Parathyroid adenoma (tissue), 2 donors: ENCODE results near the gene ABCF2.

Experiments
- H2AFZ ChIP-seq: fragments of 300-600 bp; sonication (generic); one replicate; pipeline ENCODE4 v1.7.0; 2017; ENCODE audit warnings: antibody characterized with exemption, mild to moderate bottlenecking
- H3K27ac ChIP-seq: fragments of 300-600 bp; sonication (generic); one replicate; pipeline ENCODE4 v1.7.0; 2017
- H3K27me3 ChIP-seq: fragments of 300-600 bp; sonication (generic); one replicate; pipeline ENCODE4 v1.7.0; 2017; ENCODE audit warnings: low read length; ENCODE audit not compliant: control insufficient read depth, insufficient read depth
- H3K36me3 ChIP-seq: fragments of 300-600 bp; sonication (generic); one replicate; pipeline ENCODE4 v1.7.0; 2017; ENCODE audit warnings: low read length; ENCODE audit not compliant: control insufficient read depth, insufficient read depth
- H3K4me1 ChIP-seq: fragments of 300-600 bp; sonication (generic); one replicate; pipeline ENCODE4 v1.7.0; 2017; ENCODE audit warnings: control low read depth
- H3K4me2 ChIP-seq: fragments of 300-600 bp; sonication (generic); one replicate; pipeline ENCODE4 v1.7.0; 2017; ENCODE audit warnings: low read length
- H3K4me3 ChIP-seq: fragments of 300-600 bp; sonication (generic); one replicate; pipeline ENCODE4 v1.7.0; 2017; ENCODE audit warnings: low read depth, low read length
- H3K79me2 ChIP-seq: fragments of 300-600 bp; sonication (generic); one replicate; pipeline ENCODE4 v1.7.0; 2017; ENCODE audit warnings: control low read depth
- H3K9ac ChIP-seq: fragments of 300-600 bp; sonication (generic); one replicate; pipeline ENCODE4 v1.7.0; 2017; ENCODE audit warnings: mild to moderate bottlenecking
- H3K9me3 ChIP-seq: fragments of 300-600 bp; sonication (generic); one replicate; pipeline ENCODE4 v1.7.0; 2017; ENCODE audit warnings: low read length; ENCODE audit not compliant: control insufficient read depth
- TF ChIP-seq, protein P1 (sequence below): fragments of 300-600 bp; sonication (generic); IDR thresholded peaks from one replicate; pipeline ENCODE4 v1.7.0; 2017; ENCODE audit warnings: antibody characterized with exemption, mild to moderate bottlenecking
- donor health status: primary hyperparathyroidism.

The ABCF2 gene

DNA sequence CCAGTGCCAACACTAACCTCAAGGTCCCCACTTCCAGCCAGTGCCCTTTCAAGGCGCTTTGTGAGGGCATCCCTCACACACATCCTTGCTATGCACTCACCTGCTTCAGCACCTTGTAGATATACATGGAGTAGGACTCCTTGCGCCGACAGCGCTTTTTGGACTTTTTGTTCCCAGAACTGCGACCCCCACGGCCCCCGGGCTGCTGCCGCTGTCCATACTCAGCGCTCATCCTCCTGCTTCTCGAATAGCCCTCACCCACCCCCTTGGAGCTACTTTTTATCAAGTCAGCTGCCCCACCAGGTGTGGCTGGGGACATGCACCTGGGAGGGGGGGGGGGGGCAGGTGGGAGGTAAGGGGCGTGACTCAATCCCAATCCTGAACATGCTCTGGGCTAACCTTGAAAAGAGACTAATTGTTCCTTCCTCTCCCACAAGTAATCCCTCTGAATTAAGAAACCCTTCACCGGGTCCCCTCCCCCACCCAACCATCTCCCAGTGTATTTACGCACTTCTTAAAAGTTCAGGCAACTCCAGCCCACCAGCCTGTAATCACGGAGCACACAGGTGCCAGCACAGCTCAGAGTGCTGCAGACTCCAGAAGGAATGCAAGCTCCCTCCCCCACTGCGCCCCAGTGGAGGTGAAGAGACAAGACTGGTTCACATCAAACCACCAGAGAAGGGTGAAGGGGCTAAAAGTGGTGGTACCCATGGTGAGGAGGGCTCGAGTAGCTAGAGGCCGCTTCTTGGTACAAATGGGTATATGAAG is 16.7 kb downstream of the ABCF2 start, which contains the start of gene H2BK1:
Gene H2BK1 (minus strand): TSS at position 402 of the 768 bp plus-strand sequence. CDS start 170 bp downstream, at position 232.
- no peak within 1 kb of the TSS for H3K4me2 ChIP-seq
- no peak within 1 kb of the TSS for H3K9ac ChIP-seq
- H2AFZ ChIP-seq = no peak within 1 kb of the TSS
- H3K36me3 ChIP-seq = no peaks in the 10 kb centered on the region
- no peaks in the 10 kb centered on the region for H3K9me3 ChIP-seq
- TF ChIP-seq, protein P1, sequence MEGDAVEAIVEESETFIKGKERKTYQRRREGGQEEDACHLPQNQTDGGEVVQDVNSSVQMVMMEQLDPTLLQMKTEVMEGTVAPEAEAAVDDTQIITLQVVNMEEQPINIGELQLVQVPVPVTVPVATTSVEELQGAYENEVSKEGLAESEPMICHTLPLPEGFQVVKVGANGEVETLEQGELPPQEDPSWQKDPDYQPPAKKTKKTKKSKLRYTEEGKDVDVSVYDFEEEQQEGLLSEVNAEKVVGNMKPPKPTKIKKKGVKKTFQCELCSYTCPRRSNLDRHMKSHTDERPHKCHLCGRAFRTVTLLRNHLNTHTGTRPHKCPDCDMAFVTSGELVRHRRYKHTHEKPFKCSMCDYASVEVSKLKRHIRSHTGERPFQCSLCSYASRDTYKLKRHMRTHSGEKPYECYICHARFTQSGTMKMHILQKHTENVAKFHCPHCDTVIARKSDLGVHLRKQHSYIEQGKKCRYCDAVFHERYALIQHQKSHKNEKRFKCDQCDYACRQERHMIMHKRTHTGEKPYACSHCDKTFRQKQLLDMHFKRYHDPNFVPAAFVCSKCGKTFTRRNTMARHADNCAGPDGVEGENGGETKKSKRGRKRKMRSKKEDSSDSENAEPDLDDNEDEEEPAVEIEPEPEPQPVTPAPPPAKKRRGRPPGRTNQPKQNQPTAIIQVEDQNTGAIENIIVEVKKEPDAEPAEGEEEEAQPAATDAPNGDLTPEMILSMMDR = no peak
- no peak within 1 kb of the TSS for H3K4me3 ChIP-seq
- no peaks in the 10 kb centered on the region for H3K27me3 ChIP-seq
- H3K27ac ChIP-seq = no peak within 1 kb of the TSS
- H3K4me1 ChIP-seq = no peaks in the 10 kb centered on the region
- H3K79me2 ChIP-seq = no peaks in the 10 kb centered on the region

GRCh38 chr7:151209588-151209987 is 17.4 kb downstream of the ABCF2 start:
- TF ChIP-seq, protein P1 = no peak
- Histone ChIP-seq H3K79me2 (no peaks in the 10 kb centered on the region), H3K36me3 (no peaks in the 10 kb centered on the region), H3K9me3 (no peaks in the 10 kb centered on the region), H2AFZ (no peak overlapping the region), H3K9ac (no peak overlapping the region), H3K4me3 (no peak overlapping the region), H3K4me1 (no peaks in the 10 kb centered on the region), H3K27ac (no peak overlapping the region), H3K27me3 (no peaks in the 10 kb centered on the region), H3K4me2 (no peak overlapping the region)

DNA sequence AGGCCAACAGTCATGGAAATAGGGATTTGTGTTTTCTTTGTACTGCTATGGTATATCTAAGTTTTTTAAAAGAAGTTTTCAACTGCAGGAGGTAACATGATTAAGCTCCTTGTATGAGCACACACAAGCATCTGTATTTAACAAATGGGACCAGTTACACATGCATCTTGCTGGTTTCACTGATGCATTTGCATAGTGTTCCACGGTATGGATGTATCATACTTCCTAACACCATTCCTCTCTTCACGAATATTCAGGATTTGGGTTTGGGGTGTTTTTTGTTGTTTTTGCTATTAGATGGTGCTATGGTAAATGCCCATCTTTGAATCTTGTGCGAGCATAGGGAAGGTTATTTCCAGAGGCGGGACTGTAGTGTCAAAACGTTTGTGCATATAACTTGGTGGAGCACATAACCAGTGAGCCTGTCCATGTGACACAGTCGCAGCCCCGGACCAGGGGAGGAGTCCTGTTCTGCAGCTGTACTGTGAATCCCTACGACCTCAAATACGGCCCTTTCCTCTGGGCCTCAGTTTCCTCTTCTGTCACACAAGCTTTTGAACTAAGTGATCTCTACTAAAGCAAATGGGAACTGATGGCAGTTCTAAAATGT is 18.6 kb downstream of the ABCF2 start:
- Histone ChIP-seq H3K27me3 (no peaks in the 10 kb centered on the region), H3K9ac (no peak overlapping the region), H3K27ac (no peak overlapping the region), H3K36me3 (no peaks in the 10 kb centered on the region), H3K4me3 (no peak overlapping the region), H3K4me1 (no peaks in the 10 kb centered on the region), H3K79me2 (no peaks in the 10 kb centered on the region), H3K9me3 (no peaks in the 10 kb centered on the region), H3K4me2 (no peak overlapping the region), H2AFZ (no peak overlapping the region)
- TF ChIP-seq, protein P1 = no peak

DNA sequence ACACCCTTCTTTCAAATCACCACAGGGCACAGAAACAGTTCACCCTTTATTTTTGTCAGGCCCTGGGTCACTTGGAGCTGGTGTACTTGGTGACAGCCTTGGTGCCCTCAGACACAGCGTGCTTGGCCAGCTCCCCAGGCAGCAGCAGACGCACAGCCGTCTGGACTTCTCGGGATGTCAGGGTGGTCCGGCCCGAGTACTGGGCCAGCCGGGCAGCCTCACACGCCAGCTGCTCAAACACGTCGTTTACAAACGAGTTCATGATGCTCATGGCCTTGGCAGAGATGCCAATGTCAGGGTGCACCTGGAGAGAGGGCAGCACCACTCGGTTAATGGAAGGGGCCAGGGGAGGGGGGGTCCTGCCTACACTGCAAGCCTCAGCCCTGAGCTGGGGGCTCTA is 19.2 kb downstream of the ABCF2 start:
- TF ChIP-seq, protein P1 = no peak
- Histone ChIP-seq H3K36me3 (no peaks in the 10 kb centered on the region), H3K9me3 (no peaks in the 10 kb centered on the region), H3K9ac (no peak overlapping the region), H3K4me1 (no peaks in the 10 kb centered on the region), H3K4me3 (no peak overlapping the region), H3K27me3 (no peaks in the 10 kb centered on the region), H3K79me2 (no peaks in the 10 kb centered on the region), H3K27ac (no peak overlapping the region), H3K4me2 (no peak overlapping the region), H2AFZ (no peak overlapping the region)
